GM19328 (cell line): Measurements from ENCODE around the gene STX18.
"Not testable (repeated sequence)": the region's sequence is repeated elsewhere in the genome, so short reads cannot be mapped to it uniquely, and the experiment has no call there.

Experiments
- ATAC-seq: cut with Tn5 transposase; IDR thresholded peaks from one replicate; pipeline ENCODE4 v1.9.1; 2021; ENCODE audit warnings: mild to moderate bottlenecking, moderate library complexity; ENCODE audit not compliant: unreplicated experiment

STX18 gene

DNA sequence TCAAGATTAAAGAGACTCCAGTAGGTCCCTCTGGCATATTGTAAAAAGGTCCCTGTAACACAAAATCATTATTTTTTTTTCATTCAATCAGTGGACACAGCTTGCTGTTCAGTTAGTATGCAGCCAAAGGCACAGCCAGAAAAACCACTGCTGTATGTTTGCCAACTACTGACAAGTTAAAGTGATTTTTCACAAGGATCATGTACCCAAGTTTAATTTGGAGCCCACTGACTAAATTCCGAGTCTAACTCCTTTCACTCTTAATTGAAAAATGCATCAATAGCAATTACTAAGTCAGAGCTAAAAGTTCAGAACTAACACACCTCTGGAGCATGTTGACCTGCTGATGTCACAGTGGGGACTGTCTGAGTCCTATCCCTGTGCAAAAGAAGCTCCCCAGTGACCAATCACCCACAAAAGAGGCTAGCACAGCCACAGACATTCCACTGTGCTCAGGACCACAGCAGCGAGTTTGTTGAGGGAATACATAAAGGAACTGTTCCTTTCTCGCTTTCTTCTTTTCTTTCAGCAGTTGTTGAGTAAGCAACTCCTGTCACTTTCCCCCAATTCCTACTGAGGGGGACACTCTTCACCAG is 60.4 kb downstream of the STX18 start:
- ATAC-seq: no peak

DNA sequence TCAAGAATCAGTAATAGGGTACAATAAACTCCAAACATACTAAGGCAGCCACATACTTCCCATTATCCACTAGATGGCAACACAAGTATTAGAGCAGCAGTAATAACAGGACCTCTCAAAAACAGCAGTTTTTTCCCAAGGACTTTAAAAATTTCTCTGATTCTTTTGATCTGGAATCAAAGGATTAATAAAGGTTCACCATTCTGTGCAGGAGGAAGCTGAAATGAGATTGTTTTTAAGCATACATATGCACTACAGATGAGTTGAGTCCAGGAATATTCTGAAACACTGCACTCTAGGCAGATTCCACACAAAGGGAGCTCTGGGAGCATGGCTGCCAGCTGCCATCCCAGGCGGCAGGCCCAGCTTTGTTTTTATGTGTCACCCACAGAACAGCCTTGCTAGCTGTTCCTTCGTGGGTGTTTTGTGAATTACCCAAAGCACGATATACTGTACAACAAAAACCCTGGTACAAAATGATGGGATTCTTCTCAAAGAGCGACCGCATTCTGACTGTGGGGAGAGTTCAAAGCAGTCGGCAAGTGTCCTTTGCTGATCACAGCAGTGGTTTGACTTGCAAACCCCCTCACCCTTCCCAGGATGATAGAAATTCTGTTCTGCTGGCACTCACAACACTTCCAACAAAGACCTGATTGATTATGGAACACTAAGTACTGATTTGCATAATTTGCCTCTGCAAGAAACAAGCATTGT is 61.0 kb downstream of the STX18 start:
- no peak for ATAC-seq

DNA sequence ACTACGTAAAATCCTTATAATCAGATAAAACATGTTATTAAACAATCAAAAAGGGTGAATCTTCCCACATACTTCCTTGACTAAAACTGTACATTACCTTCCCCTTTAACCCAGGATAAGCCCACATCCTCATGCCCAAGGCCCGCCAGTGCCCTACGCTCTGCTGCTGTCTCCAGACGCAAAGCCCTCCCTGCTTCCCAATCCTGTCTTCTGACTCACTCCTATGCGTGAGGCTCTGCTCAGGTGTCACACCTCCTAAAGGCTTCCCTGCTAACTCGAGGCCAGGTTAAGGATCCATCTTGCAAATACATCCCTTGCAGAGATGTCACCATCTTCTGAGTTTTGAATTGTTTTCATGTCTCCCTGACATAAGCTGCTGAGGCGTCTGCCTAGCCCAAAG is 61.6 kb downstream of the STX18 start:
- no peak for ATAC-seq

DNA sequence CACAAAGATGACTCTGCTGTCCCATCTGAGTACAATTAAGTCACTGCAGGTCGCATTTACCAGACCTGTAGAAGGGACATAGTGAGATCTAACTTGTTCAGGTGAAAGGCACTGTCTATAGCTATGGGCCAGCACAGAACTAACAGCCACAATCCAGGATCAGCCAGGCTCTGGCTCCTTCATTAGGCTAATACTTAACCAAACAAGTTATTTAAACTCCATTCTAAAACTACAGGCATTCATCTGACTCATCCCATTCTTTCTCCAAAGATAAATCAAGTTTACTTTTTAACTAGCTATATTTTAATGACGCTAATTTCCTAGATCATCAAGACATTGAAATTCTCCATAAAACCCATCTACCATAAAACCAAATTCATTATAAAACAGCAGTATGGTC is 62.5 kb downstream of the STX18 start:
- ATAC-seq: no peak

DNA sequence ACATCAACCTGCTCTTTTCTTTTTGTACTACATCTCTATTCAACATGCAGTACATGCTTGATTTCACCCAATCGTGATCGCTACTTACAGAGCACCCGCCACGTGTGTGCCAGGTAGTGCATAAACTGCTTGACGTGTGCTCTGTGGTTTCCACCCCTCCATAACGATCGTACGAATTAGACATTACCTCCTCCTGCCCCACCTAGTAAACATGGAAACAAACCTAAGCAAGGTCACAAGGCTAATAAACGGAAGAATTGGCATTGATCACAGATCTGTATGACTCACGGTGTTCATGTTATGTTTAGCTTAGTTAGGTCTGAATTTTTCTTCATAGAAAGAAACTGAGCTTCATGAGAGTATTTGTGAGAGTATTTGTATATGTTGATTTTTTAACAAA is 64.1 kb downstream of the STX18 start:
- no peak for ATAC-seq

DNA sequence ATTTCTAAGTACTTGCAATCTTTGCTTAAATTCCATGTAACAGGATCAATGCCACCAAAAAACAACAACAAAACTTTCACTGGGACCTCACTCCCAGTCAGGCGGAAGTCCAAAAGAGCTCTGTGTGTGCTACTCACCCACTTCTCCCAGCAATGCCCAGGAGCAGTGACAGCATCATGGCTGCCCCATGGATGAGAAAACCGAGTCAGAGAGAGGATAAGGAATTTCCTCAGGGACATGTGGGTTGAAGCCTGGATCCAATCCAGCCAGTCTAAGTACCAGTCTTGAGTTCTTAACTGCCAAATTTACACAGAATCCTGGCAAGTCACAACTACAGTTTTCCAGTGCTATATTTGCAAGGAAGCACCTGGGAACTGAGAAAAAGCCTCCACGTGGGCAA is 64.5 kb downstream of the STX18 start:
- ATAC-seq: no peak

DNA sequence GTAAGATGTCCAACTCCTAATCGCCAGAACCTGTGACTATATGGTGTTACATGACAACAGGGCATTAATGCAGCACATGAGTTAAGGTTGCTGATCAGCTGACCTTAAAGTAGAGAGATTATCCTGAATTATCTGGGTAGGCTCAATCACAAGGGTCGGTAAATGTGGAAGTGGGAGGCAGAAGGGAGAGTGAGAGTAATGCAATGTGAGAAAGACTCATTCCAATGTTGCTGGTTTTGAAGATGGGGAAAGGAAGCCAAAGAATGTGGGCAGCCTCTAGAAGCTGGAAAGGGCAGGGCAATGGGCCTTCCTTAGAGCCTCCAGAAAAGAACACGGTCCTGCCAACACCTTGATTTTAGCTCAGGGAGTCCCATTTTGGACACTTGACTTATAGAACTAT is 67.4 kb downstream of the STX18 start:
- no peak for ATAC-seq

DNA sequence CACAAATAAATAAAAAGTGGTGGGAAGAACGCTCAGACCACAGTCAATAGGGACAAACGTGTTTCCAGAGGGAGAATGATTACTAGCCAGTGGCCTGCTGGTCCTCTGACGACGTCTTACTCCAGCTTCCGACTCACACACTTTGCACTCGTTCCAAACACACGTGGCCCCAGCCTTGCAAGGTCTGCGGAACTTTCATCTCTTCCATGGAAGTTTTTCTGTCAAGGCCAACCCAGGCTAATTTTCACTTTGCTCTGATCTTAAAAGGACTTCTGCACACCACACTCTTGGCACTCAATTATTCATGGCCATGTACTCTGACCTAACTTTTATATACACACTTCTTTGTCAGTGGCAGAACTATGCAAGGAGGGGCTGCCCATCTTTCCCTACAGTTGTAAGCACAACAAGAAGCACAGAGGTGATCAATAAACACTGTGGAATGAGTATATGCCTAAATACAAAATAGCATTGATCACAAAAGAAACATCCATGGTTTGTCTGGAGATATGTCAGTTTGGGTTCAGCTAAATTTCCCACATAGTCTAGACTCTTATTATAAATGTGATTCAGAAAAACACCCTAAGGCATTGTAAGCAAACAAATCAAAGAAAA is 69.4 kb downstream of the STX18 start:
- no peak for ATAC-seq

DNA sequence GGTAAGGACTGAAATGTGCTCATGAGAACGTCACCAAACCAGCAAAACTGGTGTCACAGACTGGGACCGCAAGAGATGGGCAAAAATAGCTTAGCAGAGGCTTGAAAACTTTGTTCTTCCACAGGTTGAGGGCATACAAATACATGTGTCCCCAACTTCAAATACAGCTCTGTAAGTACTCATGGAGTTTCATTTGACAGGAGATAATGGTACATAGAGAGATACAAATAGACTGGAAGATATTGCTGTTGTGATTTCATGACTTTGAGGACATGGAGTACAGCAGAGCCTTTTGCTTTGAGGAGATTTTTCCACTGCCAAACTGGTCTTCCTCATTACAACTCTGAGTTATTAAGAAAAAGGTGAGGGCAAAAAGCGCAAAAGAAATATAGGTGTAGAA is 70.7 kb downstream of the STX18 start:
- ATAC-seq: no peak

DNA sequence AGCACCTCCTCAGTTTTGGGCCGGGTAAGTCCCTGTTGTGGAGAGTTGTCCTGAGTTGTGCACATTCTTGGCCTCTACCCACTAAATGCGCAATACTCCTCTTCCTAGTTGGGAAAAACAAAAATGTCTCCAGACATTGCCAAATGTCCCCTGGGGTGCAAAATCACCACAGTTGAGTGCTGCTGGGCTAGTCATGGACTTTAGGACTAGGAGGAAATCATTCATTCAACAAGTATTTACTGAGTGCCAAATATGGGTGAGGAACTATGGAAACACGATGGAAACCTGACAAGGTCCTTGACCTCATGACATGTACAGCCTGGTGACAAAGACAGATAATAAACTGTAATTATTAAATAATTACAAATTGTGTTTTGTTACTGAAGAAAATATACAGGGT is 71.6 kb downstream of the STX18 start:
- ATAC-seq: no peak

DNA sequence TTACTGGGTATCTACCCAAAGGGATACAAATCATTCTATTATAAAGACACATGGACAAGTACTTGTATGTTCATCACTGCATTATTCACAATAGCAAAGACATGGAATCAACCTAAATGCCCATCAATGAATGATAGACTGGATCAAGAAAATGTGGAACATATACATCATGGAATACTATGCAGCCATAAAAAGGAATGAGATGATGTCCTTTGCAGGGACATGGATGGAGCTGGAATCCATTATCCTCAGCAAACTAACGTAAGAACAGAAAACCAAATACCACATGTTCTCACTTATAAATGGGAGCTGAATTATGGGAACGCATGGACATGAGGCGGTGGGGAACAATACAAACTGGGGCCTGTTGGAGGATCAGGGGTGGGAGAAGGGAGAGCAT is 76.6 kb downstream of the STX18 start:
- not testable (repeated sequence) for ATAC-seq

DNA sequence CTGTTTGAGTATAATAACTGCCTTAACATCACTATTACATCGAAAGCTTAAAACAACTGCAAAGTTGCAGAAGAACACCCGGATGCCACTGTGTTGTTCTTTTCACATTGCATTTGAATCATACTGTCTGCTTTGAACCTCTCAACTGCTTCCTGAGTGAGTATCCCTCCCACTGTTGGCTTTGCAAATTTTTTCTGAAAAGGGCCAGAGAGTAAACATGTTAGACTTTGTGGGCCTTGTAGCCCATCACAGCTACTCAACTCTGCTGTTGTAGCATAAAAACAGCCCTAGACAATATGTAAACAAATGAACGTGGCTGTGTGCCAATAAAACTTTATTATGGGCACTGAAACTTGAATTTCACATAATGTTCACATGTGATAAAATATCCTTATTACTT is 78.9 kb downstream of the STX18 start:
- ATAC-seq: no peak

DNA sequence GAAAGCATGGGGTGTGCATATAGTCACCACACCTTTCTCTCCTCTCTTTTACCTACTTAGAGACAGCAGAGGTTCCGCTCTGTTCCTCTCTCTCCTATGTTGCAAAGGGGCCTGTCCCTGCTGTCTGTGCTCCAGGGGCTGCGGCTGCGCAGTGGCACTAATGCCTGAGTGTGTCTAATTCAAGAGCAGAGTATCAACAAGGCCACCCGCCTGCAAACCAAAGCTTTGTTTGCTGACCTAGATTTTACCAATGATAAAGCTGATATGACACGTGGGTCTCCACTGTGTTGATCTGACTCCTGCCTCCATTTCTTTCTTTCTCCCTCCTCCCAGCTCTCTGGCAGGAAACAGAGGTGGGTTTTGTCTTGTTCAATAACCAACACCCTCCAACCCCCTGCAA is 80.0 kb downstream of the STX18 start:
- no peak for ATAC-seq

DNA sequence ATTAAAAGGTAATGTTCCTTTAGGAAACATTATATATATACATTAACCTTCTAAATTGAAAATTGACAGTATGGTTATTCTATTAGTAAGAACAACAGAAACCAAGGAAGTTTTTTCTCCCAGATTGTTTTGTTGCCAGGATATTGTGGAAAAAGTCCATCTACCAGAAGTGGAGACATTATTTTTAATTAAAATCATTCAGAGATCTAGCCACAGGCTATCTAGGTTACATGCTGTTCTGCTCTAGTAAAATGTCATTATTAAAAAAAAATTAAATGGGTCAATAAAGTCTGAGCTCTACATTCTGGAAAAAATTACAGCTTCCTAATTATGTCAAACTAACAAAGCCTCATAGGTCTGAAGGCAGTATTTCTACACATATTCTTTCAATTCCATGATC is 80.7 kb downstream of the STX18 start:
- ATAC-seq: no peak

DNA sequence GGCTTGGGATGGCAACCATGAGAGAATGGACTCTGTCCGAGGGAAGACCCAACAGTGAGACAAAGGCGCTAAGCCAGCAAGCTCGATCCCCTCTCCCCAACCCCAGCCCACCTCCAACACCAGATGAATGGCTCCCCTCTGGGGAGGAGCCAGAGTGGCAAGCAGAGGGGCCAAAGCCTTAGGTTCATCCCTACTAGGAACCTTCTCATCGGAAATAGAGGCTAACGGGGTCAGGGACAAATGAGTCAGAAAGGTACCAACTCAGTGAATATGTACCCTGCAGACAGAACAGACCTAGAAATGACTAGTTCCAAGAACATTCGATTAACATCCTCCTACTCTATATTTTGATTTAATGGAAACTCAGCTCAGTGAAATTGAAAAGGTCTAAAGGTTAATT is 81.1 kb downstream of the STX18 start:
- no peak for ATAC-seq

DNA sequence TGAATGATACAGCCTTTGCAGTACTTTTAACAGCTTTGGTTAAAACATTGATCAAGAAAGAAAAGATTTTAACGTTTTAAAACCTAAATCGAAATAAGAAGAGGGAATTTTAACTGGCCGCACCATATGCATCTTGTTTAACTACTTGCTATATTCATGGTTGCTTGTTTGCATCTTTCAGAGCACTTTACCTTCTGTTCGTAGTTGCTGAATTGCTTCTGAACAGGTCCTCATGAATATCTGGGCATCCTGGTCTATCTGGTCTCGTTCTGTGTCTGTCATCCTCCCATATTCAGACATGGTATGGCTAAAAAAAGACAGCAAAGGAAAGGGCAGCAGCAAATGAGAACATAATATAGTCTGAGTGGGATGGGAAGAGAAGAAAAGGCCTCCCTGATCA is 82.7 kb downstream of the STX18 start:
- no peak for ATAC-seq

DNA sequence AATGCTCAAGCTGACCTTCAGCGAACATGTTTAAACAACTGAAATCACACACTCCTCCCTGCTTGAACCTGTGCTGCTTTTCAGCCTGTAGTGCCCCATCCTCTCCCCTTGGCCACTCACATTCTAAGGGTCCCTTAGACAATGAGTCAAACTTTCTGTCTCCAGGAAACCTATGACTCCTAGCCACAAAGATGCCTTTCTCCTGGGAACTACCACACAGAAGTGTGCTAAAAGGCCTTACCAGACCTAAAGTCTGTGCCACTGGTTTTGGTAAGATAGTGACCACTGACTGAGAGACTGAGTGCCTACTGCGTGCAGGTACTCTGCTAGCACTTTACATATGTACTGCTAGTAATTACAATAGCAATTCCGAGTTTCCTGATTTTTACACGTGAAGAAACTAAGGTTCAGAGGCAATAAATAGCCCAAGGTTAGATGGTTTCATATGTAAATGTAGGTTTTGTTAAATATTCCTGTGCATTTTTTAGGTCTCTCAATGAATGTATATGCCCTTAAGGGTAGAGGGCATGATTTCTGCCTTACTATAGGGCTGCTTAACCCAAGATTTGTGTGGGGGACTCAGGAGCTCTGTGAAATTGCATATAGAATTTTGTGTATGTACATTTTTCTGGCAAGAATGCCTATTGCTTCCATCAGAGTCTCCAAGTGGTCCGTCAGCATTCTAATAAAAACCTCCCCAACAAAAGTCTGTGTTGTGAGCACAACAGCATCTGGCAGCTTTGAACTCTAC is 83.9 kb downstream of the STX18 start:
- ATAC-seq: no peak

DNA sequence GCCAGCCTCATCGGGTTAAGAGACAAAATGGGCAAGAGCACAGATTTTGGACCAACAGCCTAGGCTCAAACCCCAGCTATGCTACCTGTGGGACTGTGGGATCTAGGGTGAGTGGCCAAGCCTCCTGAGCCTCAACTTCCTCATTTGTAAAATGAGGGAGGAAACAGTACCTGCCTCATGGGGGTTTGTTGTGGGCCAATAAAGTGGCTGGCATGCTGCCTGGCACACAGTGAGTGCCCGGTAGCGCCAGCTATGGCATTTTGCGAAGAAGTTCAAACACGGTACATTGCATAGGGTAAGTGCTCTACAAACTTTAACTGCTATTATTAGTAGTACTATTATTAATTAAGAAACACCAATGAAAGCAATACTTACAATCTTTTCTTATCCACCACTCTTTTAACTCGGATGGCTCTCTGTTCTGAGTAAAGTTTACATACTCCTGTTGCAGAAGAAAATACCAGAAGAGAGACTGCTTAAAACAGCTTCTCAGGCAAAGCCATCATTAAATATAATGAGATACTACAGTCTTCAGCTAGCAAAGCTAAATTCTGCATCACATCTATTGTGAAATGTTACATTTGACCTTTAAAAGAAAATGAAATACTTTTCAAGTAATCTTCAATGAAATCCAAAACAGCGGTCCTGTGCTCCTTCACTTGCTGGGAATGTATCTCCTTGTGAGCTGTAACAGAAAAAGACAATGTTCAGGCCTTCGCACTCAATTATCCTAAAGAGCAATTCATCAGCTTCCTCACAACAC is 84.9 kb downstream of the STX18 start:
- ATAC-seq: no peak

DNA sequence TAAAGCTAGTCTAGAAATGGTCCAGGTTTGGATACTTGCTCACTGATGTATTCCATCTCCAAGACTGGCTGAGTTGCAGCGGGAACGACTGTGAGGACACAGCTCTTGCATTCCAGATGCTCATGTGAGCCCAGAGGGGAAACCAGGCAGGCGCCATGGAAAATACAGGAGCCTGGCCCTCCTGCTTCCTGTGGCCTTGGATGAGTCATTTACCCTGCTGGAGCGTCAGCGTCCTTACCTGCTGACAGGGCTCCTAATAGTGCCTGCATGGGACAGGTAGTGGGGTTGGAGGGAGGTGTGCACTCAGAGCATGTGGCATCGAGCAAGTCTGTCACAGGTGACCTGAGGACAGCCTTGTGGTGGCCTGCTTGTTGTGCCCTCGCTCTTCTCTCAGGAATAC is 85.5 kb downstream of the STX18 start:
- ATAC-seq: no peak

DNA sequence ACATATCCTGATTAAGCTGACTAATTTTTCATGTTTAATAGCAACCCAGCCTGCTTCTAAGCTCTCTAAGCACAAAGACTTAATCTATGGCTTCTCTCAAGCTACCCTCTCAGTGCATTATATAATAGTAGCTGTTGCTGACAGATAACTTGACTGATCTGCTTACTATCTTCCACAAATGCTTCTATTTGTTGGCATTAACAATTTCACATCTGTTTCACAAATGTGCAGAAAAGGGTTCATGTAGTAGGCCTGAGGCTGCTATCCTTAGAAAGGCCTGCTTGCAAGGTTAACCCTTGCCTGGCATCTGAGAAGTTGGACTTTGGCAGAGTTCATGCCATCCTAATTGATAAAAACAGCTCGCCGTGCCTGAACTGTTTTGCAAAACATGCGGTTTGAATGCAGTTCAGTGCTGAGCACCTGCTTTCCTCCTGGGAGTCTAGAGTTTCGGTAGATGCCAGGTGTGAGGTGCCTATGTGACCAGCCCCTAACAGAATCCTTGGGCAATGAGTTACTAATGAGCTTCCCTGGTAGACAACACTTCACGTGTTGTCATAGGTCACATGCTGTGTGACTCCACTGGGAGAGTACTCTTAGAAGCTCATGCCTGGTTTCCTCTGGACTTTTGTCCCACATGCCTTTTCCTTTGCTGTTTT is 86.5 kb downstream of the STX18 start:
- ATAC-seq: no peak

DNA sequence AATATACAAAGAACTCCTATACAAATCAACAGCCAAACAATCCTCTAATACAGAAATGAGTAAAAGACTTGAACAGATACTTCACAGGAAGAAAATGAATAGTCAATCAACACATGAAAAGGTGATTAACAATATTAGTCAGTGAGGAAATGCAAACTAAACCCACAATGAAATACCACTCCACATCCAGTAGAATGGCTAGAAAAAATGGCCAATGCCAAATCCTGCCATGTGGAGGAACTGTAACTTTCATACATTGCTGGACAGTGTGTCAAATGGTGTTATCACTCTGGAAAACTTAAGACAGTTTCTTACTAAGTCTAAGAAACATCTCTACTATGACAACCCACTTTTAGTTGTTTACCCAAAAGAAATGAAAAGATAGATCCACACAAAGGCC is 95.4 kb downstream of the STX18 start:
- no peak for ATAC-seq
